ENCODE data around the gene EIF2B1. TPM values are rescaled to one million over a fixed set of nuclear protein-coding genes. Genes with fewer than 3 reads are reported as not detected.

Gene EIF2B1
- polyA plus RNA-seq, 3 donors = 55.7 to 73.4 (median 69.3) TPM

DNA sequence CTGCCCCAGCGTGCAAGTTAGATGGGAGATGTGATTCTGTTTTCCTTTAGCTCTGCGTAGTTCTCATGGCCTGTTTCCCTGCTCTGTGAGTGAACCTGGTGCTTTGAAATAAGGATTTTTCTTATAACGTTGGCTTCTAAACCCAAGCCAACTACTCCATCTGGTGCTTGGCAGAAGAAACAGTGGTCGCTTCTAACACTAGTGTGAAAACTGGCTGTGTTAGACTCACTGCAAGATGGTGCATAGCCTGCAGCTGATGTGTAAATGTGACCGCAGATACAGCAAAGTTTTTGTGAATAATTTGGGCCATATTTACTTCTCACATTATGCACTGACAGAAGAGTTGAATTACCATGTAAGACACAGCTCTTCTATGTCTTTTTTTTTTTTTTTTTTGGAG, 12.4 kb upstream of the EIF2B1 start:
- Mint-ChIP-seq H3K4me1 (no peaks in the 10 kb centered on the region), H3K27me3 (ENCODE audit: low read depth in 3 of 3) (peaks cover 0 to 2% (median 0%) of the 10 kb centered on the region in 3 donors), H3K36me3 (peaks cover 47 to 77% of the 10 kb centered on the region in 2 donors), H3K27ac (no peak overlapping the region), H3K4me3 (no peak overlapping the region), H3K9me3 (no peaks in the 10 kb centered on the region)
- Histone ChIP-seq H3K4me2 (replicated peaks; ENCODE audit: extremely low read depth, low read length, poor library complexity, severe bottlenecking) (no peak overlapping the region), H2AFZ (ENCODE audit: insufficient read depth, low read depth, low read length, poor library complexity, severe bottlenecking) (no peak overlapping the region), H3K27ac (ENCODE audit: low read depth in 1 of 2, low read length in 2 of 2) (no peak overlapping the region), H3K27me3 (ENCODE audit: control insufficient read depth in 2 of 2, insufficient read depth in 2 of 2, low read length in 2 of 2) (no peaks in the 10 kb centered on the region), H3K79me2 (ENCODE audit: insufficient read depth, low read length) (no peaks in the 10 kb centered on the region), H3K9me3 (replicated peaks in 1 of 2; ENCODE audit: control insufficient read depth in 1 of 2, insufficient read depth in 1 of 2, low read length in 2 of 2) (no peaks in the 10 kb centered on the region), H3K4me1 (ENCODE audit: control insufficient read depth in 1 of 2, insufficient read depth in 2 of 2, low read length in 2 of 2) (no peaks in the 10 kb centered on the region), H3K4me3 (replicated peaks in 1 of 3; ENCODE audit: low read depth in 2 of 3, low read length in 3 of 3) (no peak overlapping the region), H3K36me3 (replicated peaks in 1 of 2; ENCODE audit: control insufficient read depth in 1 of 2, insufficient read depth in 2 of 2, low read length in 2 of 2) (peaks cover 33 to 87% of the 10 kb centered on the region in 2 donors), H3K9ac (ENCODE audit: insufficient read depth, low read length, poor library complexity, severe bottlenecking) (no peak overlapping the region), H4K20me1 (ENCODE audit: insufficient read depth, low read length) (no peaks in the 10 kb centered on the region)
- DNase-seq = no peak
- no CpG with 5 or more reads among the region's 5 CpGs for WGBS (ENCODE audit: insufficient coverage)
- TF ChIP-seq, protein P1, sequence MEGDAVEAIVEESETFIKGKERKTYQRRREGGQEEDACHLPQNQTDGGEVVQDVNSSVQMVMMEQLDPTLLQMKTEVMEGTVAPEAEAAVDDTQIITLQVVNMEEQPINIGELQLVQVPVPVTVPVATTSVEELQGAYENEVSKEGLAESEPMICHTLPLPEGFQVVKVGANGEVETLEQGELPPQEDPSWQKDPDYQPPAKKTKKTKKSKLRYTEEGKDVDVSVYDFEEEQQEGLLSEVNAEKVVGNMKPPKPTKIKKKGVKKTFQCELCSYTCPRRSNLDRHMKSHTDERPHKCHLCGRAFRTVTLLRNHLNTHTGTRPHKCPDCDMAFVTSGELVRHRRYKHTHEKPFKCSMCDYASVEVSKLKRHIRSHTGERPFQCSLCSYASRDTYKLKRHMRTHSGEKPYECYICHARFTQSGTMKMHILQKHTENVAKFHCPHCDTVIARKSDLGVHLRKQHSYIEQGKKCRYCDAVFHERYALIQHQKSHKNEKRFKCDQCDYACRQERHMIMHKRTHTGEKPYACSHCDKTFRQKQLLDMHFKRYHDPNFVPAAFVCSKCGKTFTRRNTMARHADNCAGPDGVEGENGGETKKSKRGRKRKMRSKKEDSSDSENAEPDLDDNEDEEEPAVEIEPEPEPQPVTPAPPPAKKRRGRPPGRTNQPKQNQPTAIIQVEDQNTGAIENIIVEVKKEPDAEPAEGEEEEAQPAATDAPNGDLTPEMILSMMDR (IDR thresholded peaks at IDR 0.05) = no peak
- intact Hi-C loops (cut with micrococcal nuclease) = no loop called here

DNA sequence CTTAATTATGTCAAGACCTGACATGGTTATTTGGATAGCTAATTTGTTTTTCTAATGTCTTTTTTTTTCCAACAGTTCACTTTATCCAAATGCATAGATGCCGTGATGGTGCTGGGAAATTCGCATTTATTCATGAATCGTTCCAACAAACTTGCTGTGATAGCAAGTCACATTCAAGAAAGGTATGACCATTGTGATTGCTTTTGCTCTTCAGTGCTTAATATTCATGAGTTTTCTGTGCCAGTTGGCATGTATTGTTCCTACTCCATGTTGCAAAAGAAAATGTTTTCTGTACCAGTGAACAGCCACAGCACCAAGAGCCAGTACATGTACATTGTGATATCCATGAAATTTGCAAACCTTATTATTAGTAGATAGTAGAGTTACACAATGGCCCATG, 11.9 kb upstream of the EIF2B1 start:
- WGBS (ENCODE audit: insufficient coverage) = 100% methylated on average over 3 of the region's 3 CpGs
- TF ChIP-seq, protein P1 (IDR thresholded peaks at IDR 0.05) = no peak

More for the DNA sequence above, 11.9 kb upstream of the EIF2B1 start:
- H3K4me1 ChIP-seq (ENCODE audit: control insufficient read depth in 1 of 2, insufficient read depth in 2 of 2, low read length in 2 of 2) = no peaks in the 10 kb centered on the region
- H3K4me2 ChIP-seq (replicated peaks; ENCODE audit: extremely low read depth, low read length, poor library complexity, severe bottlenecking) = no peak overlapping the region
- no peaks in the 10 kb centered on the region for H3K79me2 ChIP-seq (ENCODE audit: insufficient read depth, low read length)
- H2AFZ ChIP-seq (ENCODE audit: insufficient read depth, low read depth, low read length, poor library complexity, severe bottlenecking) = no peak overlapping the region
- no peaks in the 10 kb centered on the region for H4K20me1 ChIP-seq (ENCODE audit: insufficient read depth, low read length)
- Mint-ChIP-seq H3K27me3 (ENCODE audit: low read depth in 3 of 3) (peaks cover 0 to 2% (median 0%) of the 10 kb centered on the region in 3 donors), H3K27ac (peak overlapping the region in 1 of 7 donors; percentile 8), H3K4me1 (no peaks in the 10 kb centered on the region), H3K4me3 (no peak overlapping the region), H3K36me3 (peaks cover 44 to 75% of the 10 kb centered on the region in 2 donors), H3K9me3 (no peaks in the 10 kb centered on the region)
- no peak overlapping the region for H3K9ac ChIP-seq (ENCODE audit: insufficient read depth, low read length, poor library complexity, severe bottlenecking)
- no peaks in the 10 kb centered on the region for H3K27me3 ChIP-seq (ENCODE audit: control insufficient read depth in 2 of 2, insufficient read depth in 2 of 2, low read length in 2 of 2)
- H3K9me3 ChIP-seq (replicated peaks in 1 of 2; ENCODE audit: control insufficient read depth in 1 of 2, insufficient read depth in 1 of 2, low read length in 2 of 2) = no peaks in the 10 kb centered on the region
- intact Hi-C loops (cut with micrococcal nuclease) = no loop called here
- H3K36me3 ChIP-seq (replicated peaks in 1 of 2; ENCODE audit: control insufficient read depth in 1 of 2, insufficient read depth in 2 of 2, low read length in 2 of 2) = peaks cover 31 to 87% of the 10 kb centered on the region in 2 donors
- no peak overlapping the region for H3K4me3 ChIP-seq (replicated peaks in 1 of 3; ENCODE audit: low read depth in 2 of 3, low read length in 3 of 3)
- H3K27ac ChIP-seq (ENCODE audit: low read depth in 1 of 2, low read length in 2 of 2) = no peak overlapping the region
- DNase-seq = no peak
